ENCODE data around the gene HRCT1. TPM values are rescaled to one million over a fixed set of nuclear protein-coding genes. Genes with fewer than 3 reads are reported as not detected.

HRCT1 gene
- total RNA-seq, 1 donor from 2014 or later: not detected

DNA sequence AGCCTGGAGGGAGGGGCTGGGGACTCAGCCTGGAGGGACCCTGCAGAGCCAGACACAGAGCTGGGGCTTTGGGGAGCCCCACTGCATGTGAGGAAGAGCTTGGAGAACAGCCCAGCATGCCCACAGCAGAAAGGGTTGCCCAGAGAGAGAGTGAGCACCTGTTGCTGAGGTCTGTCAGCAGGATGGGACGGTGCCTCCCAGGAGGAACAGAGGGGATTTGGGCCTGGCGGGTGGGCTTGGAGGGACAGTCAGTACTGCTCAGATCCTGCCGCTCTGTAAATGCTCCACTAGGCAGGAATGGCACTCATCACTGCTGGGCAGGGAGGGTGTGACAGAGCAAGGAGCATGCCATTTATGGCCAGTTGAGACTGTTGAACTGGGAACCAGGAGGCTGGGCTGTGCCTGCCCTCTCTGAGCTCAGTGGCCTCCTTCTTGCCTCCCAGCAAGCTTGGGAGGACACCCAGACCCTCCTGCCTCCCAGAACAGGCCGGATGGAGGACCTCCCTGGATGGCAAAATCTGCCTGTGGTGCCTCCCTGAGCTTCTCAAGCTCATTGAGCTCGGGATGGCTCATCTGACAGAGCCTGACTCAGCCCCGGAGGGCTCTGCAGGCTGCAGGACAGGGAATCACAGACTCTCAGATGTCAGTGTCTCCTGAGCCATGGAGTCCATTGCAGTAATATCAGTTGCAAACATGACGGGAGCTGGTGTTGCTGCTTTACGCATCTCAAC, 786 bp upstream of the HRCT1 start:
- Mint-ChIP-seq H3K4me1 (ENCODE audit: unreplicated experiment) (peaks cover 33% of the 10 kb centered on the region), H3K4me3 (no peak overlapping the region), H3K36me3 (no peaks in the 10 kb centered on the region), H3K27ac (peak overlapping the region; percentile 3), H3K9me3 (no peaks in the 10 kb centered on the region), H3K27me3 (peaks cover 14% of the 10 kb centered on the region)
- no peak for DNase-seq (ENCODE audit: extremely low spot score, unreplicated experiment)
- TF ChIP-seq, protein P1, sequence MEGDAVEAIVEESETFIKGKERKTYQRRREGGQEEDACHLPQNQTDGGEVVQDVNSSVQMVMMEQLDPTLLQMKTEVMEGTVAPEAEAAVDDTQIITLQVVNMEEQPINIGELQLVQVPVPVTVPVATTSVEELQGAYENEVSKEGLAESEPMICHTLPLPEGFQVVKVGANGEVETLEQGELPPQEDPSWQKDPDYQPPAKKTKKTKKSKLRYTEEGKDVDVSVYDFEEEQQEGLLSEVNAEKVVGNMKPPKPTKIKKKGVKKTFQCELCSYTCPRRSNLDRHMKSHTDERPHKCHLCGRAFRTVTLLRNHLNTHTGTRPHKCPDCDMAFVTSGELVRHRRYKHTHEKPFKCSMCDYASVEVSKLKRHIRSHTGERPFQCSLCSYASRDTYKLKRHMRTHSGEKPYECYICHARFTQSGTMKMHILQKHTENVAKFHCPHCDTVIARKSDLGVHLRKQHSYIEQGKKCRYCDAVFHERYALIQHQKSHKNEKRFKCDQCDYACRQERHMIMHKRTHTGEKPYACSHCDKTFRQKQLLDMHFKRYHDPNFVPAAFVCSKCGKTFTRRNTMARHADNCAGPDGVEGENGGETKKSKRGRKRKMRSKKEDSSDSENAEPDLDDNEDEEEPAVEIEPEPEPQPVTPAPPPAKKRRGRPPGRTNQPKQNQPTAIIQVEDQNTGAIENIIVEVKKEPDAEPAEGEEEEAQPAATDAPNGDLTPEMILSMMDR (conservative IDR thresholded peaks at IDR 0.05): no peak

DNA sequence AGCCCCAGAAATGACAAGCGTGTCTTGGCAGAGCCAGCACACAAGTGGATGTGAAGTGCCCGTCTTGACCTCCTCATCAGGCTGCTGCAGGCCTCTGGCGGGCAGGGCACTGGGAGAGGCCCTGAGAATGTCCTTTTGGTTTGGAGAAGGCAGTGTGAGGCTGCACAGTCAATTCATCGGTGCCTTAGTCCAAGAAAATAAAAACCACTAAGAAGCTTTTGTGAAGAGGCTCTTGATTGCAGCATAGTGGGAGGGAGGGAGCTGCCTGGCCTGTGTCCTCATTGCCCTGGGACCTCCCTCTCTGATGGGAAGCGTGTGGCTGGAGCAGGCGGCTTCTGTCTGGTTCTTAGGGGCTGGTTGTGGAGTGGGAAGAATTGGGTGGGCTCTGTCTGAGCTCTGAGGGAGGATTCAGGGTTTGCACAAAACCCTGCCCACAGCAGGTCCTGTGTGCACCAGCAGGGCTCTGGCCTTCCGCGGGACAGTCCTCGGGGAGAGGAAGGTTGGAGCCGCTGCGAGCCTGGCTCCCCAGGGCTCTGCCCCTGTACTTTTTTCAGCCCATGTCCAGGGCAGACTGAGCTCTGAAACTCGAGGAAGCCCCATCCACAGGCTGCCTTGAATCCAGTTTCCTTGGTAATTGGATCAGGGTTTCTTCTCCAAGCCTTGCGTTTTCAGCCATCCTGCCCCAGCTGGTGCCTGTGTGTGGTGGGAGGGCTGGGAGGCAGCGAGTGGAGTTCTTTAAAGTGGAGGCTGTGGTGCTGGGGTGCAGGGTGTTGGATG, 1.1 kb downstream of the HRCT1 start:
- Mint-ChIP-seq H3K27ac (peak overlapping the region; percentile 79), H3K27me3 (peaks cover 5% of the 10 kb centered on the region), H3K4me3 (no peak overlapping the region), H3K4me1 (ENCODE audit: unreplicated experiment) (peaks cover 40% of the 10 kb centered on the region), H3K9me3 (no peaks in the 10 kb centered on the region), H3K36me3 (no peaks in the 10 kb centered on the region)
- TF ChIP-seq, protein P1 (conservative IDR thresholded peaks at IDR 0.05): no peak
- DNase-seq (ENCODE audit: extremely low spot score, unreplicated experiment): no peak

DNA sequence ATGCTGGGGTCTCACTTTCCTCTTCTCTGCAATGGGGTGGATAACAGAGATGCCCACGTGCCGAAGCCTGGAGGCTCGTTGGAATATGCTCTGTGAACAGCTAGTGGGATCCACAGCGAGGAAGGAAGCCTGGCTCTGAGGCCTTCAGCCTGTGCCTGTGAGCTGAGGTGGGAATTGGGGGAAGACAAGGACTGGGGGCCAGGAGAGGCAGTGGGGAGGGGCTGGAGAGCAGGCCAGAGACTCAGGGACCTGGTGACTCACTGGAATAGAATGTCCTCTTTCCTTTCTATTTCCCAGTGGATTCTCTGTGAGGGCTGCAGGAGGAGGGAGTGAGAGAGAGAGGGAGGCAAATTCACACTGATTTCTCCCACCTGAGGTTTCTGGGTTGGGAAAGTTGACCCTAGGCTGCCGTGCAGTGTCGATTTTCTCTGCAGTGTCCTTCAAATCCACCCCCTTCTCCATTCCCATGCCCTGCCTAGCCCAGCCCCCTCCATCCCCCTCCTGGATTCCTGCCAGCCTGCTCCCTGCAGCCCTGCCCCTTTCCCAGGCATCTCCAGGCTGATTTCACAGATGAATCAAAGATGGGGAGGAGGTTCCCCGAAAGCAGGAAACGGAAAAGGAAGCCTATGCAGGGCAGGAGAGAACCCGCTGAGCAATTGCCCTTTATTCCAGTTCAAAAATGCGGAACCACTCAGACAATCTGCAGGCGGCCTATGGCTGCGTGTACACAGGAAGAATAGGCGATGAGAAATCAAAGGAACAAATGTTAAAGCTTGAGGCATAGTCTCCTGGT, 1.9 kb downstream of the HRCT1 start:
- TF ChIP-seq, protein P1 (conservative IDR thresholded peaks at IDR 0.05): no peak
- Mint-ChIP-seq H3K36me3 (no peaks in the 10 kb centered on the region), H3K27ac (peak overlapping the region; percentile 79), H3K9me3 (no peaks in the 10 kb centered on the region), H3K4me1 (ENCODE audit: unreplicated experiment) (peaks cover 40% of the 10 kb centered on the region), H3K4me3 (peak overlapping the region; percentile 72), H3K27me3 (peaks cover 3% of the 10 kb centered on the region)
- no peak for DNase-seq (ENCODE audit: extremely low spot score, unreplicated experiment)

DNA sequence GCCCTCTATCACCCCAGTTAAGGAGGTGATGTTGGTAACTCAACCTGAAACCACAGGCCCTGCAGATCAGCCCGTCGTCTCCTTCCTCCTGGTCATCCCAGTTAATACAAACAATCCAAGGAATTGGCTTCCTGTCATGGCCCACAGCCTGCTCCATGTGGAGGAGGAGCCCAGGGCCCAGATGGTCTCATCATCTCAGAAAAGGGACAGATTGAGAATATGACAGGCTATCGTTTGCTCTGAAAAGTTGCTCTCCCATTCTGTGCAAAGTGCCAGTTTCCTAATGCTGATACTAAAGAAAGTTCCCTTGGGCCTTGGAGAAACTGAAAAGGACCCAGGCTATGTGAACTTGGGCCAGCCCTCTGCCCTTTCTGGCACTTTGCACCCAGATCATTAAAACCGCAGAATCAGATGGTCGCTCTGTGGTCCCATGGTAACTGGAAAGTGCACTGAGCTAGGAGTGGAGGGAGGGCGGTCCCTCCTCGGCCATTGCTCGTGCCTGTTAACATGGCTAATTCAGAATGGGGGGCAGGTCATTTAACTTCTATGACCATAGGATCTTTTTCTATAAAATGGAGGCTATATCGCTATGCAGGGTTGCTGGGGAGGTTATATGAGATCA, 2.6 kb downstream of the HRCT1 start:
- Mint-ChIP-seq H3K9me3 (no peaks in the 10 kb centered on the region), H3K27ac (peak overlapping the region; percentile 79), H3K27me3 (no peaks in the 10 kb centered on the region), H3K4me3 (no peak overlapping the region), H3K4me1 (ENCODE audit: unreplicated experiment) (peaks cover 36% of the 10 kb centered on the region), H3K36me3 (no peaks in the 10 kb centered on the region)
- TF ChIP-seq, protein P1 (conservative IDR thresholded peaks at IDR 0.05): no peak
- no peak for DNase-seq (ENCODE audit: extremely low spot score, unreplicated experiment)

DNA sequence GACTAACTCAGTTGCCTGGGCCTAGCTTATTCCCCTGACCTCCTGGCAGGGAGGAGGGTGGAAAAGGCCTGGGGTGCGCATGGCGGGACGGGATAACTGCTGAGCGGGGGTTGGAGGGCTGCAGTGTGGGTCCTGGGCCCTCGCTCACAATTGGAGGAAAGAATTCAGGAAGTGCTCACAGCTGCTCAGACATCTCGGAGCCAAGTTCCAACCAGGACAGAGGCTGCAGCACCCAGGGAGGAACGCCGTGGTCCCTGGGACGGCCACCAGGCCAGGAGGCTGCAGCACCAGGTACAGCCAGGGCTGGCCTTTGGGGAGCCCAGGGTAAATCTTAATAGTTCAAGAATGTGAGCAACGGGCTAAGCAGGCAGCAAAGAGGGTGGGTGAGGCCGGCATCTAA, 3.3 kb downstream of the HRCT1 start, which contains the start of gene SPAAR:
Gene SPAAR (plus strand): TSS at position 217 of the 400 bp plus-strand sequence. CDS start 974 bp downstream, outside the sequence.
- Mint-ChIP-seq H3K36me3 (no peaks in the 10 kb centered on the region), H3K4me3 (no peak within 1 kb of the TSS), H3K9me3 (no peaks in the 10 kb centered on the region), H3K27me3 (no peaks in the 10 kb centered on the region), H3K27ac (peak within 1 kb of the TSS; percentile 79), H3K4me1 (ENCODE audit: unreplicated experiment) (peaks cover 36% of the 10 kb centered on the region)
- DNase-seq (ENCODE audit: extremely low spot score, unreplicated experiment): no peak
- TF ChIP-seq, protein P1 (conservative IDR thresholded peaks at IDR 0.05): no peak

Data from type B pancreatic cell (in vitro differentiated cells).